KOPT-K1 (cell line): ENCODE measurements around the gene AFG1L.
"Not testable (repeated sequence)": the region's sequence is repeated elsewhere in the genome, so short reads cannot be mapped to it uniquely, and the experiment has no call there.

ENCODE experiments used
- H3K27ac ChIP-seq: fragments of 200-600 bp; sonication (generic); 2 replicates; pipeline ENCODE4 v1.5.1; 2016; ENCODE audit warnings: antibody characterized with exemption, mild to moderate bottlenecking, low read depth, low read length; ENCODE audit not compliant: poor library complexity, severe bottlenecking
- H3K36me3 ChIP-seq: fragments of 200-600 bp; sonication (generic); 2 replicates; pipeline ENCODE4 v1.5.1; 2017; ENCODE audit warnings: antibody characterized with exemption, mild to moderate bottlenecking, low read length, moderate library complexity; ENCODE audit not compliant: insufficient read depth
- H3K9me3 ChIP-seq: fragments of 200-600 bp; sonication (generic); 2 replicates; pipeline ENCODE4 v1.5.1; 2017; ENCODE audit warnings: antibody characterized with exemption, low read length, mild to moderate bottlenecking; ENCODE audit not compliant: insufficient read depth, poor library complexity, severe bottlenecking

AFG1L gene

GRCh38 chr6:108395297-108395696 is 100.4 kb downstream of the AFG1L start:
- Histone ChIP-seq H3K27ac (no peak overlapping the region), H3K36me3 (no peaks in the 10 kb centered on the region), H3K9me3 (no peaks in the 10 kb centered on the region)

DNA sequence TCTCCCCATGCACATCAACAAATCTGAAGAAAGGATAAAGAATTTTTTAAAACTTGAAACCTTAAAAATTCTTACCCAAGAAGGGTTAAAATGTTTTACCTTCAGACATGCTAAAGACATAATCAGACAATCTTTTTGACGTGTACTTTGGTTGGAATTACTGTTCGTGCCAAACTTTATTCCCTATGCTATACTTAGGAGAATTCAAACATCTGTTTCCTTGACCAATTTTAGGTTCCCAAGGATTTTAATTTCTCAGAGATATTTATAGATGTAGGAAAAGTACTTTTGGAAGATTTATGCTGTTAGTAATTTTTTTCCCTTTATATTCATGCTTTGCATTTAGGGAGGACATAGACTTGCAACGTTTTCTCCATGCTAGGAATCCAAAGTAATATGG is 108.4 kb downstream of the AFG1L start:
- no peak overlapping the region for H3K27ac ChIP-seq
- H3K9me3 ChIP-seq = no peaks in the 10 kb centered on the region
- no peaks in the 10 kb centered on the region for H3K36me3 ChIP-seq

GRCh38 chr6:108406943-108407342 is 112.1 kb downstream of the AFG1L start:
- peaks cover 6% of the 10 kb centered on the region for H3K9me3 ChIP-seq

GRCh38 chr6:108407904-108408827 is 113.3 kb downstream of the AFG1L start:
- peaks cover 6% of the 10 kb centered on the region for H3K9me3 ChIP-seq
- H3K27ac ChIP-seq = no peak overlapping the region
- no peaks in the 10 kb centered on the region for H3K36me3 ChIP-seq

More at GRCh38 chr6:108406943-108407342, 112.1 kb downstream of the AFG1L start:
- Histone ChIP-seq H3K27ac (no peak overlapping the region), H3K36me3 (no peaks in the 10 kb centered on the region)

DNA sequence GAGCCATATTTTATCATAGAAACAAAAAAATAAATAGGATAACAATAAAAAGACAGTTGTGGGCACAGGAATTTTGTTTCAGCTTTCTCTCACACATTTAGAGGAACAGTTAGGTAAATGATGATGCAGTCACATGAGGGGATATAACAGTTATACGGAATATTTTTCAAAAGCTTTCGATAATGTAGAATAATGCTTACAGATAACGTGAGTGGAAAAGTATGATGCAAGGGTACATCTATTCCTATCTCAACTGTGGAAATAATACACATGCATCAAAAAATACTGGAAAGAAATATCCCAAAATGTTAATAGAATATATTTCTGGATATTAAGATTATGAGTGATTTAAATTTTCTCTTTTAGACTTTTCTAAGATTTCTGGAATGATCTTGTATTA is 114.0 kb downstream of the AFG1L start:
- no peaks in the 10 kb centered on the region for H3K36me3 ChIP-seq
- no peak overlapping the region for H3K27ac ChIP-seq
- peaks cover 6% of the 10 kb centered on the region for H3K9me3 ChIP-seq

DNA sequence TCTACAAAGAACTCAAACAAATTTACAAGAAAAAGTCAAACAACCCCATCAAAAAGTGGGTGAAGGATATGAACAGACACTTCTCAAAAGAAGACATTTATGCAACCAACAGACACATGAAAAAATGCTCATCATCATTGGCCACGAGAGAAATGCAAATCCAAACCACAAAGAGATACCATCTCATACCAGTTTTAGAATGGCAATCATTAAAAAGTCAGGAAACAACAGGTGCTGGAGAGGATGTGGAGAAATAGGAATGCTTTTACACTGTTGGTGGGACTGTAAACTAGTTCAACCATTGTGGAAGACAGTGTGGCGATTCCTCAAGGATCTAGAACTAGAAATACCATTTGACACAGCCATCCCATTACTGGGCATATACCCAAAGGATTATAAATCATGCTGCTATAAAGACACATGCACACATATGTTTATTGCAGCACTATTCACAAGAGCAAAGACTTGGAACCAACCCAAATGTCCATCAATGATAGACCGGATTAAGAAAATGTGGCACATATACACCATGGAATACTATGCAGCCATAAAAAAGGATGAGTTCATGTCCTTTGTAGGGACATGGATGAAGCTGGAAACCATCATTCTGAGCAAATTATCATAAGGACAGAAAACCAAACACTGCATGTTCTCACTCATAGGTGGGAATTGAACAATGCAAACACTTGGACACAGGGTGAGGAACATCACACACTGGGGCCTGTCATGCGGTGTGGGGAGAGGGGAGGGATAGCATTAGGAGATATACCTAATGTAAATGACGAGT is 121.4 kb downstream of the AFG1L start:
- H3K36me3 ChIP-seq, H3K27ac ChIP-seq: not testable (repeated sequence)
- peaks cover 12% of the 10 kb centered on the region for H3K9me3 ChIP-seq

DNA sequence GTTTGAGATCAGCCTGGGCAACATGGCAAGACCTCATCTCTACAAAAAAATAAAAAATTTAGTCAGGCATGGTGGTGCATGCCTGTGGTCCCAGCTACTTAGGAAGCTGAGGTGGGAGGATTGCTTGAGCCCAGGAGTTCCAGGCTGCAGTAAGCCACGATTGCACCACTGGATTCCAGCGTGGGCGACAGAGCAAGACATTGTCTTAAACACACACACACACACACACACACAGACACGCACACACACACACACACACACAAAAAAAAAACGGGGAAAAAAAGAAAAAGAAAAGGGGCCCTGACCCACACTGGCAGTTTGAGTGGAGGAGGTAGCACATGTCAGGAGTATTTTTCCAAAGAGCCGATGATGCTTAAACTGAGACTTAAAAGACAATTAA is 122.2 kb downstream of the AFG1L start:
- no peak overlapping the region for H3K27ac ChIP-seq
- H3K9me3 ChIP-seq = peaks cover 6% of the 10 kb centered on the region
- H3K36me3 ChIP-seq = no peaks in the 10 kb centered on the region

- Histone ChIP-seq H3K27ac (no peak overlapping the region), H3K9me3 (peaks cover 6% of the 10 kb centered on the region), H3K36me3 (no peaks in the 10 kb centered on the region)
These were observed 124.6 kb downstream of the AFG1L start for GRCh38 chr6:108419474-108419873.

DNA sequence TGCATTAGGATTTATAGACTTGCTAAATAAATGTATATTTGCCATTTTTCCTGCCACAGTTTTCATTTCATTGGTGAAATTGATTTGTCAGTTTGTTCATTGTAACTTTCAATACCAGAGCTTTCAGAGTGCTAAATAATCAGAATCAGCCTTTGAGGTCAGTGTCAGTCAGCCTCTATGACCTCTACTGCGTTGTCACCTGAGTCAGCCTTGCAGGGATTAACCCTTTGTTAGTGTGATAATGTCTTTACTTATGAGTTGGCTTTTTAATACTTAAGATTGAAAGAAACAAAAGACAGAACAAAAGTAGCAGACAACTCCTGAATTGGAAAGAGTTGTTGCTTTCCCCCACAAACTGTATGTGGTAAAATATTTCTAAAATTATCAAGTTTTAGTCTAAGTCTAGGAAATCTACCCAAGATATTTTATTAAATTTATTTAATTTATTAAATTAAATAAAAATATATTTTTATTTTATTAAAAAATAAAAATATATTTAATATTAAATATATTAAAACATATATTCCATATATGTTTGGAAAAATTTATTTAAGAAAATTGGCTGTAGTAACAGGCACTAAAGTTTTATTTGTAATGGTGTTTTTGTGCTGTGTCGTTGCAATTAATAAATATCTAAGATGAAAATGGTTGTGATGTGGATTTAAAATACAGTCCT is 125.2 kb downstream of the AFG1L start:
- Histone ChIP-seq H3K36me3 (no peaks in the 10 kb centered on the region), H3K27ac (no peak overlapping the region), H3K9me3 (peaks cover 4% of the 10 kb centered on the region)

- H3K27ac ChIP-seq = no peak overlapping the region
- H3K36me3 ChIP-seq = no peaks in the 10 kb centered on the region
- no peaks in the 10 kb centered on the region for H3K9me3 ChIP-seq
These were observed 126.5 kb downstream of the AFG1L start for GRCh38 chr6:108421366-108421765.

DNA sequence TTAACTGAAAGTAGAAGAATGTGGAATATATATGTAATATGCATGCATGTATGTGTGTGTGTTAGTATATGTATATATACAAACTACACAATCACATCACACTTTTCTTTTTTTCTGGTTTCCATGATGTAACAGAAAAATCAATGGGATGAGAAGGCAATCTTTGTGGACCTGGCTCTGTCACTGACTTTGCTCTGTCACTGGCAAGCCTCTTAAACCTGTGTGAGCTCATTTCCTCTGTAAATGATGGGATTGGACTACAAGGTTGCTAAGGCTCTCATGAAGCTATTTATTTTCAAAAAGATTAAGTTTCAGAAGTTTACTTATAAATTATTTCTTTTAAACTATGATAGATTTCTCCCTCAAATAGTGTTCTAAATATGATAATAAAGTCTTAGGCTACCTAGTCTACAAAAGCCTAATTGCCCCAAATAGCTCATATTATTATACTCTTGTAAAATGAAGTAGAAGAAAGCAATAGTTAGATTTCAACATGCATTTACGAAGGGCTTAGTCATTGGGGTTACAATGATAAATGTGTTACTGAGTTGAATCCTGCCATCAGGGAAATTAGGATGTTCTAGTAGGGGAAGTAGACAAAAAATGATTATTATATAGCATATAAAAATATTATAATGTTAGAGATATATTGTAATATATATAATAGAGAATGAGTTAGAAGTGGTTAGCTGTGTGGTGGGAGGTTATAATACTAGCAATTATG is 129.3 kb downstream of the AFG1L start:
- H3K36me3 ChIP-seq = no peaks in the 10 kb centered on the region

GRCh38 chr6:108425428-108425827 is 130.6 kb downstream of the AFG1L start:
- no peaks in the 10 kb centered on the region for H3K9me3 ChIP-seq
- no peak overlapping the region for H3K27ac ChIP-seq
- H3K36me3 ChIP-seq = no peaks in the 10 kb centered on the region

More for the DNA sequence above, 129.3 kb downstream of the AFG1L start:
- Histone ChIP-seq H3K9me3 (no peaks in the 10 kb centered on the region), H3K27ac (no peak overlapping the region)

GRCh38 chr6:108432143-108432542 is 137.3 kb downstream of the AFG1L start:
- H3K27ac ChIP-seq = no peak overlapping the region
- no peaks in the 10 kb centered on the region for H3K9me3 ChIP-seq
- no peaks in the 10 kb centered on the region for H3K36me3 ChIP-seq

- H3K27ac ChIP-seq = no peak overlapping the region
- H3K36me3 ChIP-seq = no peaks in the 10 kb centered on the region
- H3K9me3 ChIP-seq = no peaks in the 10 kb centered on the region
These were observed 137.9 kb downstream of the AFG1L start for GRCh38 chr6:108432792-108433191.
